GM18909 (cell line): Measurements from ENCODE around the gene SPATS2.
A peak's percentile ranks its signal among the peaks of the same experiment; 100 is the strongest.

Experiments used
- ATAC-seq: cut with Tn5 transposase; IDR thresholded peaks from one replicate; pipeline ENCODE4 v1.9.1; 2021; ENCODE audit warnings: mild to moderate bottlenecking; ENCODE audit not compliant: unreplicated experiment, poor library complexity

Gene SPATS2

DNA sequence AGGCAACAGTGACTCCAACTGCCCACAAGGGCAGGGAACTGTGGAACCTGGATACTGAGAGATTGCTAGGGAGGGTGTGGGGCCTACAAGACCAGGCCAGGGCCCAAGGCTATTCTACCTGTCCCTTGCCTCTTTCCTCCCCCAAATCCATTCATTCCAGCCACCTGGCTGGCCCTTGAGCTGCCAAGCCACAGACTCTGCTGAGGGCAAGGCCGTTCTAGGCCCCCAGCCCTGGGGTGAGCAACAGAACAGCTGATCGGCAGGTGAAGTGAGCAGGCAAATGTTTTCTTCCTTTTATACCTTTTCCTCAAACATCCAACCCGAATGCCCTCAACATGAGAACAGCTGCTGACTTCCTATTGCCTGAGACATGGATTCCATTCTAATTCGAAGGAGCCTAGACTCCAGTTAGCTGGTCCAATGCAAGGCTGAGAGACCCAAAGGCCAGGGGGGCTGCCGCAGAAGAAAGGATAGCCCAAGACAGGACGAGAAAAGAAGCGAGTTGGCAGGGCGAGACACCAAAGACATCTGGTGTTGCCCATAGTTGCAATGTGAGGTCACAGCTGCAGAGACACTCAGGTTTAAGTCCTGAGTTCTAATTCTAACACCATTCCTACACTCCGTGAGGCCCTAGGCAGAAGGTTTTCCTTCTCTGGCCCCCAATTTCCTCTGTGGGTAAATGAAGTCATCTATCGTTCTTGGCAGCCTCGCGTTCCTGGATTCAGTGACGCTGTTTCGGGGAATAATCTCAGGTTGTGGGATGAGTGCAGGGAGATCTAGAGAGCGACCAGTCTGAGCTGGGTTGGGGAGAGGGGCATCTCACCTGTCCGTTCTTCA, 31.9 kb upstream of the SPATS2 start:
- no peak for ATAC-seq

DNA sequence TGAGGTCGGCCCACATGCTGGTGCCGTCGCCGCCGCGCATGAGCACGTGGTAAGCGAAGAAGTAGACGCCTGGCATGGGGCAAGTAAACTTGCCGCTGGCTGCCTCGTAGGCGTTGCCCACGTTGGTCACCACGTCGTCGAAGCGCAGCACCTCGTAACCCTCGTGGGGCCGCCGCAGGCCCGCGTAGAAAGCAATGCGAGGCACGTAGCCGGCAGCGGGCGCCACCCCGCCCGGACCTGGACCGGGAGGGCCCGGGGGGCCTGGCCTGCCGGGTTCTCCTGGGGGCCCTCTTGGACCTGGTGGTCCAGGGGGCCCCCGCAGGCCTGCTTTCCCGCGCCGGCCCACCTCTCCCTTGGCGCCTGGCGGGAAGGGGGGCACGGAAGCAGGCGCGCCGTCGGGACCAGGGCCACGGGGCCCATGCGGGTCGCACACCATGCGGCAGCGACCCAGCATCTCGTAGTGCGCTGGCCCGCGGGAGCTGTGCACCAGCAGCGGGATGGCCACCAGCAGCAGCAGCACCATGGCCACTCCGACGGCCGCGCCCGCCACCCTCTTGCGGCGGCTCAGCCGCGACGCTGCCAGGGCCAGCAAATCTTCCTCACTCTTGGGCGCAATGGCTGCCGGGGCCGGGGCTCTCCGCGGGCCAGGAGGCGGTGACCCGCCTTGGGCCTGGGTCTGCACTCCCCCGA, 31.2 kb upstream of the SPATS2 start:
- no peak for ATAC-seq

DNA sequence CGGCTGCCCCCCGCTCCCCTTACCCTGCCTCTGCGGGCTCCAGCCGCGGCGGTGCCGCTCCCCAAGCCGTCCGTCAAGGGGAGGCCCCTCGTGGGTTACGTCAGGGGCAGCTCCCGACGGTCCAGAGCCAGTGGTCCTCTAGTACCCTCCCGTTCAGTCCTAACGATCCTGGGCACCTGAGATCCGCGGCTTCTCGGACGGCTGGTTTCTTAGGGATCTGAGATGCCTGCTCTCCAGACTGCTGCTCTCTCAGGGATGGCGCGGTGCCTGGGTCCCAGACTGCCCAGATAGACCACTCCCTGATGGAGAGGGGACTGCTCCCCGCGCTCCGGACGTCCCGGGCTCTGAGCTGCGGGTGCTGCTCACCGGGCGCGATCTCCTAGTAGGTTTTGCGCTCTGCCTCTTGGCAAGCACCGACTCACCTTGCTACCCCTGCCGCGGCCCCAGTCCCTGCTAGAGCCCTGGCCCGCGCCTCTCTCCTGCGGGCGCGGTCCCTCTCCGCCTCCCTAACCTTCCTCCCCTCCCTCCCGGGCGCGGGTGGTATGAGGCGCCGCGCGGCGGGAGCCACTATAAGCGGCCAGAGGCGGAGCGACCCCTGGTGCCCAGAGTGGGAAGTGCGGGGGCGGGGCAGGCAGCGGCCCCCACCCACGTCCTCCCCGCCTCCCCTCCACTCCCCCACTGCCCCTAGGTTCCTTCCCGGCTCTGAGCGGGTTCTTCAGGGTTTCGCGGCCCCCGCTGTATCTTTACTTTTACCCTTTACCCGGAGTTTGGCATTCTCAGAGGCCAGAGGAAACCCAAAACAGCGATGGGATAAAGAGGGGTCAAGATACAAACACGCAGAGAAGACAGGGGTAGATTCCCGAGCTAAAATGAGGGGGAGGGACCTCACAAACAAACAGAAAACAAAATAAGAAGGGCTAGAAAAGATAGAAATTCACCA, 30.3 kb upstream of the SPATS2 start, which contains the start of gene C1QL4:
C1QL4 (minus strand) TSS at position 544 of the 940 bp plus-strand sequence. CDS start 711 bp downstream, outside the sequence.
- ATAC-seq, result peak; percentile 69

DNA sequence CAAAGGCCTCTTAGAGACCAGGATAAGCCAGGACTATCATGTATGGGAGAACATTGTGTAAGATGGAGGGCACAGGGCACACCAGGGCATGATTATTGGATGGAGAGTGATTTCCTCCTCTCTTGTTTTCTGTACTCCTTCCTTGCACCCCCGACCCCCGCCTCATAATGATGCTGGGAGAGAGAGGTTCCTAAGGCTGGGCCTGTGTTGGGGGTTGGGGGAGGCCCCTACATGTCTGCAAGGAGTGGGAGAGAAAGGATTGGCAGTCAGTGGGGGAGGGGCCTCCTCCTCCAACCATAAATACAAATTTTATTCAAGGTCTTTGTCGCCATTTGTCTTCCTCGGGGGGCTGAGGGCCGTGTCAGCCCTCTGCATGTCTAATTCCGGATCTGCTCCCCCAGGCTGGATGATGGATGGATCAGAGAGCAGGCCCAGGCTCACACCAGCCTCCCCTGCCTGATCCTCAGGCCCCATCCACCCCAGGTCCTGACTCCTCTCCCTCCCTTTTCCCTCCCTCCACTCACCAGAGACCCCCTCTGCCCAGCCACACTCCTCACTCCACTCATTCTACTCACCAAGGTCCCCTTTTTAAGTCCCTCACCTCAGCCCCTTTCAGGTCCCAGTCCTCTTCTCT, 28.3 kb upstream of the SPATS2 start:
- ATAC-seq, result no peak

DNA sequence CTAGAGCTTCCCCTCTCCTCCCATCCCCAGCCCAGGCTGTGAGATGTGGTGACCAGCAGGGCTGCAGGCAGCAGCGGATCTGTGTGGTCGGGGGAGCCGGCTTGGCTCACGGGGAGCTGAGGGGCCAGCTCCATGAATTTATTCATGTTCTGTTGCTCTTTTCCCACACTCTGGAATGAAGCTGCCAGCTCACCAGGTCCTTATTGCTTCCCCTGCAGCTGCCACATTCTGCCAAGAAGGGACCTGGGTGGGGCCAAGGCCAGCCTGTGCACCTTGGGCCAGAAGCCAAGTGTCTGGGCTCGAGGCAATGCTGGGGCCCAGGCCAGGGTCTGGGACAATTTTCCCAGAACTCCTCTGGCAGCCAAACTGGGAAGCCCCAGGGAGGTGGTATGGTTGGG, 27.8 kb upstream of the SPATS2 start:
- no peak for ATAC-seq

GRCh38 chr12:49340095-49340870, 27.0 kb upstream of the SPATS2 start:
- ATAC-seq, result no peak

DNA sequence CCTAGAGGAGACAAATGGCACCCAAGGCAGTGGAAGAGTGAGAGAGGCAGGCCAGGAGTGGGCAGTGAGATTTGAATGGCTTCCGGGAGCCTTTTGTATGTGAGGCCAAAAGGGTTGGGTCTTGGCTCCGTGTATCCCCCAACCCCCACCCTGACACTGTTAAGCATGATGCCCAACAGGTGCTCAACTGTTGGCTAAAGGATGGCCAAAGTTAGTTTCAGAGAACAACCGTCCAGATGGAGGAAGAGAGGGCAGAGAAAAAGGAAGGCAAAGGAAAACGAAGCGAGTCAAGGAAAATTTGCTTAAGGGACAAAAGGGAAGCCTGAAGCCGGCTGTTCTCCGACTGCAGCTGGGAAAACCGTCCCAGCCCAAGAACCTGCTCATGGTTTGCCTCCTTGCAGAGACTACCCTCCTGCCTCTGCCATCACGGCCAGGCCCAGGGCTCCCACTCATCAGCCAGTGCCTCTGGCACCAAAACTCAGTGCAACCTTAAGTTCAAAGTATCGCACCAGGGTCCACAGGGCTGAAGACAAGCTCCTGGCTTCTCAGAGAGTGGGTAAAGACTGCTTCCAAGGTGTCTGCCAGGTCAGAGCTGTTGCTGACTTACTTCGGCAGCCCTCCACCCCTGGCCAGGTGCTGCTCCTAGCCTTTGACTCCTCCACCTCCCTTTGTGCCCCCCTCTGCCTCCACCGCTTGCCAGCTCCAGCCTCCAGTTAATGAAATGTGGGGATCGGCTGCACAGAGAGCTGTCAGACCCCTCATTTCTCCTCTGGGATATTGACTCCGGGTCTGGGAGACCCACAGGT, 26.1 kb upstream of the SPATS2 start:
- ATAC-seq, result no peak

- no peak for ATAC-seq
These were observed 25.5 kb upstream of the SPATS2 start for GRCh38 chr12:49341777-49342065.

- ATAC-seq, result no peak
These were observed 25.0 kb upstream of the SPATS2 start for GRCh38 chr12:49342066-49342913.

- no peak for ATAC-seq
These were observed 24.1 kb upstream of the SPATS2 start for GRCh38 chr12:49342914-49343731.

- ATAC-seq, result no peak
These were observed 22.7 kb upstream of the SPATS2 start for GRCh38 chr12:49344486-49345050.

- ATAC-seq, result no peak
These were observed 22.0 kb upstream of the SPATS2 start for GRCh38 chr12:49345051-49345824.

GRCh38 chr12:49345825-49346658, 21.2 kb upstream of the SPATS2 start:
- no peak for ATAC-seq

DNA sequence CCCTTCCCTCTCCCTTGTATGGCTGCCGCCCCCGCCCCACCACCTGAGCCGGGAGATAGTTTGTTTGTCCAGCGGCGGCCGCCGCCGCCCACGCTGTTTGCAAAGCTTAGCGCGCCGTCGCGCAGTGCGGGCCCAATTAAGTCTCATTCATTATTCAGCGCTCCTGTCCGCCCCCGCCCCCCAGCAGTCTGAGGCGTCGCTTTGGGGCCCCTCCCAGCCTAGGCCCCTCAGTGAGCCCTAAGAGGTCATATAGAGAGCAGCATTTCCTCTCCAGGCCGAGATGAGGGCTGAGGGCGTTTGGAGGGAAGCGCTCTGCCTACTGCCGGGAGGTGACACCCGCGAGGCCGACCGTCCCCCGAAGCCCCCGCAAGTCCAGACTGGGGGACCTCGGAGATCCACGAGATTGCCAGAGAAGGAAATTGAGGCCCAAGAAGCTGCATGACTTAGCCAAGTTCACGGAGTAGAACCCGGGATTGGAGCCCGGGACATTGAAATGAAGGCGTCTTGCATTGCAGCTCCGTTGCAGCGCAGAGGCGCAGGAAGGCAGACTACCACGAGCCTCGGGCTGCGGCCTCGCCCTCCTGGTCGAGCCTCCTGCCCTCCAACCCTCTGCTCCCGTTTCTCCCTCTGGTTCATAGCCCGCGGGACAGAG, 20.5 kb upstream of the SPATS2 start, which contains the start of gene DNAJC22:
DNAJC22 (plus strand) TSS at position 230 of the 652 bp plus-strand sequence. CDS start 1,985 bp downstream, outside the sequence.
- no peak for ATAC-seq
